ENCODE results near the gene PANX3.

The PANX3 gene

GRCh38 chr11:124622531-124623451 lies 11.6 kb downstream of the PANX3 start, which contains the start of gene TBRG1:
TBRG1 (plus strand) TSS chr11:124622864; CDS start chr11:124623084, 220 bp downstream.
- peak; percentile 87 to 88 for DNase-seq

DNA sequence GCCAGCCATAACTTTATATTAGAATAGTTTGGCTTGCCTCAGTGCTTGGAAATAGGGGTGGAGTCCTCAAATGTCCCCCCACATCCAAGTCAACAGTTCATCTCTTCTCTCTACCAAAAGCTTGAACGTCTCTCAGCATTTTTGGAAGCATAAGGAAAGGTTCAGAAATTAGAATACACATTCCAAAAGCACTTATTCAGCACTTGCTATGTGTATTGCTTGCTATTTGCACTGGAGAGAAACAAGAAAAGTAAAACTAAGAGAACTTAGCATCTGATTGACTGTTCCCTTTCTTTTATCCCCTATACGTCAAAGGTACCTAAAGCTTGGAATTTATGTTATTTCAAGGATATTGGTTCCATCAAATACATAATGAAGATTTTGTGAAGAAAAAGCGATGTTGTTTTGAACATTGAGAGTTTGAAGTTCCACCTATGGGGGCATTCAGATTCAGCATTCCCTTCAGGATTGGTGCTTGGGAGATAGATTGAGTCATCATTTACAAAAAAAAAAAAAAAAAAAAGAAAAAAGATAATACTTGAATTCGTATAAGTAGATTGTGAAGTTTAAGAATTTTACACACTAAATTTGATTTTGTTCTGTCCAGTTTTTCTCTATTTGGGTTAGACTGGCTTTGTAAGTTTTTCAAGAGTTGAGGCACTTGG lies 12.8 kb downstream of the PANX3 start:
- no peak for DNase-seq

- peak in 1 of 2 donors; percentile 8 for DNase-seq
Measured at GRCh38 chr11:124625504-124626168, 14.4 kb downstream of the PANX3 start.

GRCh38 chr11:124627546-124627945 lies 16.3 kb downstream of the PANX3 start:
- no peak for DNase-seq

GRCh38 chr11:124629961-124630360 lies 18.7 kb downstream of the PANX3 start:
- no peak for DNase-seq

DNA sequence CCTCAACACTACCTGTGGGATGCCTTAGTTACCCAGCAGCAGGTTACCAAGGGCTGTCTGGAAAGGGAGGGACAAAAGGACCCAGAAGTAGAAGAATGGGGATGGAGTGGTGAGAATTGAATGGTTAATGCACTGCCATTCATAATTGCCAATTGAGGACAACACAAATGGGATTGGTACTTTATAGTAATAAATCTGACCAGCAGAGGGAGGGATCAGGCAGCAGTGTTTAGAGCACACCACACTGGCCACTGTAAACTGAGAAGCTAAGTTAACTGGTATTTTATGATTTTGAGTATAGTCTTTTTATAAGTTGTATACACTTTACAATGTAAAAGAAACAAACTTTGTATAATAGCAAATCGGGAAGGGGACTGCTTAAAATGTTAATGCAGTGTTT lies 22.1 kb downstream of the PANX3 start:
- DNase-seq: no peak

- DNase-seq: no peak
Measured at GRCh38 chr11:124635932-124636331, 24.7 kb downstream of the PANX3 start.

- DNase-seq: no peak
Measured at GRCh38 chr11:124638500-124638899, 27.3 kb downstream of the PANX3 start.

GRCh38 chr11:124639186-124639585 lies 28.0 kb downstream of the PANX3 start:
- DNase-seq: no peak

DNA sequence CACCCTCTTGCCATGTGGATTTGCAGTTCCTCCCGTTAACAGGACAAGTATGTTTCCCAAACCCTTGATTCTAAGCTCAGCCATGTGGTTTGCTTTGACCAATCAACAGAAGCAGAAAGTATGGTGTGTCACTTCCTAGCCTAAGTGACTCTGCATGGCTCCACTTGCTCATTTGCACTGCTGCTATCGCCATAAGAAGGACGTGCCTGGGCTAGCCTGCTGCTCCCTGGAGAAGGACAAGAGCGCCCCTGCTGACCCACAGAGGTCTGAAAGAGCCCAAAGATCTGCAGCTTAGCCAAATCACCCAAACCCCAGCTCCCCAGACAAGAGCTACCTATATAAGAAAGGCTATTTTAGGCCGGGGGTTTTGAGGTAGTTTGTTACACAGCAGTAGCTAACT lies 29.4 kb downstream of the PANX3 start:
- DNase-seq: no peak

DNA sequence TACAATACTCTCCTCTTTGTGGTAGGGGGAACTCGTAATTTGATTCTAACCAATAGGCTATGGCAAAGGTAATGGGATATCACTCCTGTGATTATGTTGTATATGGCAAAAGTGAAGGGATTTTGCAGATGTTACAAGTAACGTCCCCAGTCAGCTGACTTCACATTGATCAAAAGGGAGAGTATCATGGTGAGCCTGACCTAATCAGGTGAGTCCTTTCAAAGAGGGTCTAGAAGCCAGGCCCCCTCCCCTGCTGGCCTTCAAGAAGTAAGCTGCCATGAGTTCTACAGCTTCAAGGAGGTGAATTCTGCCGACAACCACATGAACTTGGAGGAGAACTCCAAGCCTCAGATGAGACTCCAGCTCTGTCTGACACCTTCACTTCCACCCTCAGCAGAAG lies 31.4 kb downstream of the PANX3 start:
- no peak for DNase-seq

- no peak for DNase-seq
Measured at GRCh38 chr11:124643042-124643604, 31.9 kb downstream of the PANX3 start.

DNA sequence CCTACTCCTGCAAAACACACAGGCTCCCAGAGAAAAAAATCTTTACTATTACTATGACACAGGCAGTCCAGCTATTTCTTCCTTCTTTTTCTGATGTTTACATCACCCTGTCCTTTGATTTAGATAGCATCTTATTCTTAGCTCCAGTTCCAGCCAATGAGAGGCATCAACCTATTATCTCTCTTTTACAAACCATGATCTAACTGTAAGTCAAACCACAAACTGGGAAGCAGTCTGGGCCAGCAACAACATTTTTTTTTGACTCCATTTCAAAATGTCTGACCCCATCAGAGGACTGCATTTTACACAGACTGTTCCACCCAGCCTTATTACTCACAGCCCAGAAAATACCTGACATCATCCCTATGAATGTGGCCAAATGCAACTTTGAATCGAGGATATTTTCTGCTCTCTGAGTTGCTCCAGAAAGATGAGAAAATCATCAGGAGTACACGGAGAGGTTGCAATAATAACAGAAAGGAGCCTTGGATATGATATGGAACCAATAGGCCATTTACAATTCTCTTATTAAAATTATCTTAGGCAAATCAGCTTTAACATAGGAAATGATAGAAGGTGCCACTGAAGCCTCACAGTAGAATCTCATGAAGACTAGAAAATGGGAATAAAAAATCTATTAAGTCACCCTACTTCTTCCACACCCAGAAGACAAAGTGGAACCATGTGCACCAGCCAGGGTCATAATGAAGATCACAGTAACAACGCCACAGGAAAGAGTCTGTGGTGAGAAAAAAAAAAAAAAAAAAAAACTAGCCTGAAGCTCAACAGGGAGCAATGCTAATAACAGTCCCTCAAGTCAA lies 32.6 kb downstream of the PANX3 start:
- DNase-seq: no peak

DNA sequence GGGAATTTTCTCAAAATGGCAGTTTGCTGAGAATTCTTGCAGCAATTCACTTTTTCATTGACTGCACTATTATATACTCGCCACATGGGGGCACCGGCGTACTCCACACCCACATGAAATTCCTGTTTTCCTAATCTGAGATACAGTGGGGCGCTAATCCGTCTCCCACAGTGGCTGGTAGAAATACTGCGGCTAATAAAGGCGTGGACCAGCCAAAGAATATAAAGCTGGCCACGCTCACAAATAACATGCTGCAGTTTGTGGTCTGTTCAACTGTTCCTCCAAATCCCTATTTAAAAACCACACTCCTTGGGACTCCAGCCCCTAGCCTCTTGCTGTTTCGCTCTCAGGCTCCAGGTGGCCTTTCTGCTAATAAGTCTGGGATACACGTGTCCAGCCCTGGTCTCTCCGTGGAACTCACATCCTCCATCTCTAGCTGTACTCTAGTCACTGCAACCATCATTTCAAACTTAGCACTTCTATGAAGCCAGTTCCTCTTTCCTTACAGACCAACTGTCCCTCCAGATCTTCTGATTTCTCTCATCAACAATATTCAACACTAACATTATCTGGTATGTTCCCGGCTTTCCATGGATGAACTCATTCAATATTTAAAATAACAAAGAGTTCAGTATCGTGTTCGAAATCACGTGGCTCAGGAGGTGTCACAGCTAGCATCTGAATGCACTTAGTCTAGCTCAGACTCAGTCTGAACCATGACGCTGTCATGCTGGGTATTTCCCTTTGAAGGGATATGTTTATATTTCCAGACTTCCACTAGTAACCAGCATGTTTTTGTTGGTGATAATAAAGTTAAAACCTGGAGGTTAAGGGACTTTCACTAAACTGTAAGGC lies 33.4 kb downstream of the PANX3 start:
- peak; percentile 30 to 63 for DNase-seq

GRCh38 chr11:124646148-124646547 lies 34.9 kb downstream of the PANX3 start:
- no peak for DNase-seq

GRCh38 chr11:124648610-124649009 lies 37.4 kb downstream of the PANX3 start:
- no peak for DNase-seq

- DNase-seq: no peak
Measured at GRCh38 chr11:124656774-124657630, 45.8 kb downstream of the PANX3 start.

- no peak for DNase-seq
Measured at GRCh38 chr11:124657904-124658303, 46.7 kb downstream of the PANX3 start.

DNA sequence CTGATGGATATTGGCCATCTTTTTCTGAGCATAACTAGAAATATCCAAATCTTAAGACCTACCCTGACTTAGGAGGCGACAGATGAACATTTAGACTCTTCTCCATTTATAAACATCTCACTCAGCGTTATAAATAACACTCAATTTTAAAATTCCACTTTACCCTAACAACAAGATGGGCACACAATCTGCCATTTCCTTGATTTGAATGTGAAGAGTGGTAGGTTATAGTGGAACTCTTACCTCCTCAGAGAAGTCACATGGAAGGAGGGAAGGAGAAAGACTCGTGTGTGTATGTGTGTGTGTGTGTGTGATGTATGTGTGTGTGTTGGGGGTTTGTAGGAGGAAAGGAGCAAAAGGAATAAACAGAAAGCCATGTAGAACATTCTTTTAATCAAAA lies 47.3 kb downstream of the PANX3 start:
- no peak for DNase-seq

GRCh38 chr11:124658986-124659385 lies 47.8 kb downstream of the PANX3 start:
- DNase-seq: no peak
